NT2/D1 (cell line): Measurements from ENCODE around the gene ORM1.

Experiments used
- SUZ12 ChIP-seq: IDR thresholded peaks from 2 replicates; pipeline ENCODE4 v1.6.1; 2011; ENCODE audit not compliant: insufficient read length, insufficient read depth; ENCODE audit errors: extremely low read depth
- YY1 ChIP-seq: IDR thresholded peaks from 2 replicates; pipeline ENCODE4 v1.6.1; 2011; ENCODE audit not compliant: insufficient read length, insufficient read depth
- ZNF274 ChIP-seq: IDR thresholded peaks from 2 replicates; pipeline ENCODE4 v1.6.1; 2011; ENCODE audit warnings: mild to moderate bottlenecking, low read depth, low read length

GRCh38 chr9:114288193-114289091 lies 34.5 kb upstream of the ORM1 start:
- TF ChIP-seq YY1 (no peak), SUZ12 (no peak), ZNF274 (no peak)
